Kidney epithelial cell (primary cell): Measurements from ENCODE around the gene MUC4. TPM values are rescaled to one million over a fixed set of nuclear protein-coding genes. Genes with fewer than 3 reads are reported as not detected.

Source experiments
- DNase-seq: peaks from one replicate; pipeline ENCODE4 v3.0.0-alpha.2; 2010; ENCODE audit warnings: low read depth
- H3K27me3 ChIP-seq: 2 replicates; pipeline ENCODE4 v1.6.0; 2011; ENCODE audit warnings: low read length; ENCODE audit not compliant: control insufficient read depth, insufficient read depth
- H3K36me3 ChIP-seq: 2 replicates; pipeline ENCODE4 v1.5.1; 2011; ENCODE audit warnings: low read length; ENCODE audit not compliant: control insufficient read depth, insufficient read depth
- H3K4me3 ChIP-seq: 2 replicates; pipeline ENCODE4 v1.5.1; 2011; ENCODE audit warnings: low read depth, mild to moderate bottlenecking, control low read depth, low read length
- CTCF ChIP-seq: IDR thresholded peaks from 2 replicates; pipeline ENCODE4 v1.5.1; 2011; ENCODE audit warnings: mild to moderate bottlenecking, moderate library complexity, low read length, control low read depth, inconsistent platforms; ENCODE audit not compliant: insufficient read depth, poor library complexity, severe bottlenecking
- total RNA-seq: library from RNA; depleted of rRNA; stranded (reverse); fragments of >200 nt; gene quantifications from 2 replicates; pipeline ENCODE4 v1.2.3, GENCODE V29; 2015

MUC4 gene
- total RNA-seq, 1 donor from 2014 or later: 6.9 TPM

GRCh38 chr3:195823280-195823679 is 11.6 kb upstream of the MUC4 start:
- DNase-seq: no peak
- H3K36me3 ChIP-seq: no peaks in the 10 kb centered on the region
- no peak for TF ChIP-seq CTCF
- peaks cover 2% of the 10 kb centered on the region for H3K27me3 ChIP-seq
- no peak overlapping the region for H3K4me3 ChIP-seq

GRCh38 chr3:195822131-195822696 is 10.5 kb upstream of the MUC4 start:
- Histone ChIP-seq H3K4me3 (no peak overlapping the region), H3K36me3 (no peaks in the 10 kb centered on the region), H3K27me3 (peaks cover 2% of the 10 kb centered on the region)
- no peak for DNase-seq
- TF ChIP-seq CTCF: no peak

- H3K4me3 ChIP-seq: no peak overlapping the region
- TF ChIP-seq CTCF: no peak
- DNase-seq: no peak
- no peaks in the 10 kb centered on the region for H3K36me3 ChIP-seq
- peaks cover 2% of the 10 kb centered on the region for H3K27me3 ChIP-seq
Measured at GRCh38 chr3:195821403-195822130, 9.8 kb upstream of the MUC4 start.

GRCh38 chr3:195820901-195821300 is 9.2 kb upstream of the MUC4 start:
- H3K36me3 ChIP-seq: no peaks in the 10 kb centered on the region
- peaks cover 2% of the 10 kb centered on the region for H3K27me3 ChIP-seq
- no peak overlapping the region for H3K4me3 ChIP-seq
- TF ChIP-seq CTCF: no peak
- no peak for DNase-seq

GRCh38 chr3:195820186-195820585 is 8.5 kb upstream of the MUC4 start:
- Histone ChIP-seq H3K36me3 (no peaks in the 10 kb centered on the region), H3K27me3 (peaks cover 2% of the 10 kb centered on the region), H3K4me3 (no peak overlapping the region)
- no peak for DNase-seq
- TF ChIP-seq CTCF: no peak

GRCh38 chr3:195818301-195818700 is 6.6 kb upstream of the MUC4 start:
- TF ChIP-seq CTCF: no peak
- DNase-seq: no peak
- no peak overlapping the region for H3K4me3 ChIP-seq
- peaks cover 2% of the 10 kb centered on the region for H3K27me3 ChIP-seq
- H3K36me3 ChIP-seq: no peaks in the 10 kb centered on the region
